ENCODE results near the gene FBXW11.

The FBXW11 gene

DNA sequence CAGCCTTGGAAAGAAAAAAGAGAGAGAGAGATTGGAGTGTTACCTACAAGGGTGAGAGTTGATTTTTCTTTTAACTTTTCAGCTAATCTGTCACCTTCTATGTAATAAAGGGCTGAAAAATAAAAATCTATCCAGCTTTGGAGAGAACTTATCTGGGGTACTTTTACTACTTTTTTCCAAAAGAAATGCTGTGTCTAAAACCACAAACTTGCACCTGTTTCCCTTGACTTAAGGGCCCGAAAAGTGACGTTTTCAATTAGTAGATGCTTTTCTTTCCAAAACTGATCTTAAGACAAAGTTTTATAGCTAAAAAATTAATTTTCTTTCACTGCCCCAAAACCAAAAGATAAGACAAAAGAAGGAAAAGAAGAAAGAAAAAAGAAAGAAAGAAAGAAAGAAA lies 172.0 kb downstream of the FBXW11 start:
- no peak overlapping the region for H3K4me3 ChIP-seq (ENCODE audit: severe bottlenecking)
- H3K27me3 ChIP-seq (ENCODE audit: insufficient read depth, poor library complexity, severe bottlenecking): no peaks in the 10 kb centered on the region
- no peaks in the 10 kb centered on the region for H3K36me3 ChIP-seq (ENCODE audit: low read depth)
- H3K9me3 ChIP-seq (ENCODE audit: severe bottlenecking): no peaks in the 10 kb centered on the region
- ATAC-seq (ENCODE audit: low read depth) (no peak), DNase-seq (ENCODE audit: low spot score) (no peak)
- no peak overlapping the region for H3K27ac ChIP-seq (ENCODE audit: poor library complexity, severe bottlenecking)
- TF ChIP-seq, protein P1, sequence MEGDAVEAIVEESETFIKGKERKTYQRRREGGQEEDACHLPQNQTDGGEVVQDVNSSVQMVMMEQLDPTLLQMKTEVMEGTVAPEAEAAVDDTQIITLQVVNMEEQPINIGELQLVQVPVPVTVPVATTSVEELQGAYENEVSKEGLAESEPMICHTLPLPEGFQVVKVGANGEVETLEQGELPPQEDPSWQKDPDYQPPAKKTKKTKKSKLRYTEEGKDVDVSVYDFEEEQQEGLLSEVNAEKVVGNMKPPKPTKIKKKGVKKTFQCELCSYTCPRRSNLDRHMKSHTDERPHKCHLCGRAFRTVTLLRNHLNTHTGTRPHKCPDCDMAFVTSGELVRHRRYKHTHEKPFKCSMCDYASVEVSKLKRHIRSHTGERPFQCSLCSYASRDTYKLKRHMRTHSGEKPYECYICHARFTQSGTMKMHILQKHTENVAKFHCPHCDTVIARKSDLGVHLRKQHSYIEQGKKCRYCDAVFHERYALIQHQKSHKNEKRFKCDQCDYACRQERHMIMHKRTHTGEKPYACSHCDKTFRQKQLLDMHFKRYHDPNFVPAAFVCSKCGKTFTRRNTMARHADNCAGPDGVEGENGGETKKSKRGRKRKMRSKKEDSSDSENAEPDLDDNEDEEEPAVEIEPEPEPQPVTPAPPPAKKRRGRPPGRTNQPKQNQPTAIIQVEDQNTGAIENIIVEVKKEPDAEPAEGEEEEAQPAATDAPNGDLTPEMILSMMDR (IDR thresholded peaks at IDR 0.05; ENCODE audit: poor library complexity, severe bottlenecking): no peak
- H3K4me1 ChIP-seq (ENCODE audit: insufficient read depth, poor library complexity, severe bottlenecking): no peaks in the 10 kb centered on the region

DNA sequence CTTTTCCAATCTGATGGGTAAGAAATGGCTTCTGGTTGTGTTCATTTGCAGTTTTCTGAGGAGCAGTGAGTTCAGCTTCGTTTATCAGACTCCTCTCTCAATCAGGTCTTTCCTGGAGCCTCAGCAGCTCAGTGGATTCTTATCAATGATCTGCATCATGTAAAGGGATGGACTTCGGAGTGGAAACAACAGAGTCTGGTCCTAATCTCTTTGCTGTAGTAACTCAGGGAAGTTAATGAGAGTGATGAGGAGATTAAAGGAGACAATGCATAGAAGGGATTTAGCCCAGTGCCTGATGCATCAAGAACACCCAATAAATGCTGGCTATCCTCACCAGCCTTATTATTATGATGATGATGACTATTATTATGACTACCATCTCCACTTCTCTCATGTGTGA lies 173.7 kb downstream of the FBXW11 start:
- Histone ChIP-seq H3K27ac (ENCODE audit: poor library complexity, severe bottlenecking) (no peak overlapping the region), H3K27me3 (ENCODE audit: insufficient read depth, poor library complexity, severe bottlenecking) (no peaks in the 10 kb centered on the region), H3K4me3 (ENCODE audit: severe bottlenecking) (no peak overlapping the region), H3K36me3 (ENCODE audit: low read depth) (no peaks in the 10 kb centered on the region), H3K4me1 (ENCODE audit: insufficient read depth, poor library complexity, severe bottlenecking) (no peaks in the 10 kb centered on the region), H3K9me3 (ENCODE audit: severe bottlenecking) (no peaks in the 10 kb centered on the region)
- DNase-seq (ENCODE audit: low spot score) (no peak), ATAC-seq (ENCODE audit: low read depth) (no peak)
- TF ChIP-seq, protein P1 (IDR thresholded peaks at IDR 0.05; ENCODE audit: poor library complexity, severe bottlenecking): no peak

DNA sequence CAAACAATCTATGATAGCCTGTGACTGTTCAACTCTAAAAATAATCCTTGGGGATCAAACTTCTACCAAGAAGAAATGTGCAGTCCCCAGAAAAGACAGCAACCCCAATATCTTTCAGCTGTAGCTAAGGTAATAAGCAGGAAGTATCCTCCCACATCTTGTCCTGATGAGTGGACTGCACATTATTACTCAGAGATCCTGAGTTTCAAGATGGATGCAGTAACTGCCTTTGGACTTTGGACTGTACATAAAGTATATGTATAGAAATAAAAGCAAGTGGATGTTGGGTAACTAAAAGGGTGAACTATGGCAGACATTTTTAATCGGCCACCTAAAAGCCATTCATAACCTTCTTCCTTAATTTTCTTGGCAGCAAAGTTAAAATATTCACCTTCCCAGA lies 175.8 kb downstream of the FBXW11 start:
- Histone ChIP-seq H3K9me3 (ENCODE audit: severe bottlenecking) (no peaks in the 10 kb centered on the region), H3K27me3 (ENCODE audit: insufficient read depth, poor library complexity, severe bottlenecking) (no peaks in the 10 kb centered on the region), H3K27ac (ENCODE audit: poor library complexity, severe bottlenecking) (no peak overlapping the region), H3K4me1 (ENCODE audit: insufficient read depth, poor library complexity, severe bottlenecking) (no peaks in the 10 kb centered on the region), H3K4me3 (ENCODE audit: severe bottlenecking) (no peak overlapping the region), H3K36me3 (ENCODE audit: low read depth) (no peaks in the 10 kb centered on the region)
- no peak for DNase-seq (ENCODE audit: low spot score)
- ATAC-seq (ENCODE audit: low read depth): peak; percentile 57; the same call in 2 of the 3 replicates
- TF ChIP-seq, protein P1 (IDR thresholded peaks at IDR 0.05; ENCODE audit: poor library complexity, severe bottlenecking): no peak

DNA sequence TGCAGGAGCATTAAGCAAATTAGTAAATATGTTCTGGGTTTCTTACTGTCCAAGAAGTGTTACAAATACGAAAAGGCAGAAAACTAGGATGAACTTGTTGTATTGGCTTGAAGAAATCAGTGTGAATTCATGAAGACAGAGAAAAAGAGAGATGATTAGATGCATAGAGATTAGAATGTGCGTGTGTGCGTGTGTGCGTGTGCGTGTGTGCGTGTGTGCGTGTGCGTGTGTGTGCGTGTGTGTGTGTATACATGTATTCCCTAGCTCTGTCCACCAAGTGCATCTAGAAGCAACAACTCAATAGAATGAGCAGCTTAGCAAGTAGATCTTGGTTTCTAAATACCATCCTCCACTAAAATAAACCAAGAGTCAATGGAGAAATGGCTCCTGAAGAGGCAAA lies 179.3 kb downstream of the FBXW11 start:
- DNase-seq (ENCODE audit: low spot score) (no peak), ATAC-seq (ENCODE audit: low read depth) (no peak)
- H3K4me1 ChIP-seq (ENCODE audit: insufficient read depth, poor library complexity, severe bottlenecking): no peaks in the 10 kb centered on the region
- no peaks in the 10 kb centered on the region for H3K36me3 ChIP-seq (ENCODE audit: low read depth)
- no peak overlapping the region for H3K27ac ChIP-seq (ENCODE audit: poor library complexity, severe bottlenecking)
- no peak overlapping the region for H3K4me3 ChIP-seq (ENCODE audit: severe bottlenecking)
- TF ChIP-seq, protein P1 (IDR thresholded peaks at IDR 0.05; ENCODE audit: poor library complexity, severe bottlenecking): no peak
- H3K9me3 ChIP-seq (ENCODE audit: severe bottlenecking): no peaks in the 10 kb centered on the region
- no peaks in the 10 kb centered on the region for H3K27me3 ChIP-seq (ENCODE audit: insufficient read depth, poor library complexity, severe bottlenecking)

DNA sequence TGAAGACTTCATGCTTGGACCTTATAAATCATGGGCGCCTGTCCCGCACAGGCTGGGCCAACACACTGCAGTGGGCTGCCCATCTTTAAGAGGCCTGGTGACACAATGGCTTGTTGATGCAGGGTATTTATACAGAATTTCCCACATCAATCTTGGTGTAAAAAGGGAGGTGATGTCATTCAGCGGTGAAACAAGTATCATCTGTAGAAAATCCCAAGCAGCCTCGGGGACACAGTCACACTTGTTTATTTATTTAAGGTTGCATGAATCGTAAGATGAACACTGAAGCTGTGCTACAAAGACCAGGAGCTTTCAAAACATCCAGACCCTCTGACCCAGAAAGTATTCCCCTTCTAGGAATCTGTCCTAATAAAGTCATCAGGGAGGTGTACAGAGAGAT lies 180.3 kb downstream of the FBXW11 start:
- ATAC-seq (ENCODE audit: low read depth) (no peak), DNase-seq (ENCODE audit: low spot score) (no peak)
- Histone ChIP-seq H3K4me1 (ENCODE audit: insufficient read depth, poor library complexity, severe bottlenecking) (no peaks in the 10 kb centered on the region), H3K36me3 (ENCODE audit: low read depth) (no peaks in the 10 kb centered on the region), H3K9me3 (ENCODE audit: severe bottlenecking) (no peaks in the 10 kb centered on the region), H3K27ac (ENCODE audit: poor library complexity, severe bottlenecking) (no peak overlapping the region), H3K27me3 (ENCODE audit: insufficient read depth, poor library complexity, severe bottlenecking) (no peaks in the 10 kb centered on the region), H3K4me3 (ENCODE audit: severe bottlenecking) (no peak overlapping the region)
- TF ChIP-seq, protein P1 (IDR thresholded peaks at IDR 0.05; ENCODE audit: poor library complexity, severe bottlenecking): no peak

Measured in RWPE2 (cell line).